IPS DF 6.9 (cell line): ENCODE results near the gene ACADS.
"Not testable (repeated sequence)": the region's sequence is repeated elsewhere in the genome, so short reads cannot be mapped to it uniquely, and the experiment has no call there.

Experiments used
- DNase-seq: peaks from one replicate; pipeline ENCODE4 v3.0.0-alpha.2; 2013; ENCODE audit warnings: low read depth, low spot score
- H3K27ac ChIP-seq: one replicate; pipeline ENCODE4 v1.5.1; 2013; ENCODE audit warnings: low read length, control low read depth
- H3K27me3 ChIP-seq: 2 replicates; pipeline ENCODE4 v1.6.1; 2013; ENCODE audit warnings: mild to moderate bottlenecking, low read length; ENCODE audit not compliant: control insufficient read depth, insufficient read depth
- H3K36me3 ChIP-seq: 2 replicates; pipeline ENCODE4 v1.6.1; 2013; ENCODE audit warnings: low read length; ENCODE audit not compliant: control insufficient read depth, insufficient read depth
- H3K4me1 ChIP-seq: 2 replicates; pipeline ENCODE4 v1.6.1; 2013; ENCODE audit warnings: low read length; ENCODE audit not compliant: control insufficient read depth, insufficient read depth
- H3K4me3 ChIP-seq: 2 replicates; pipeline ENCODE4 v1.5.1; 2013; ENCODE audit warnings: mild to moderate bottlenecking, low read length
- H3K9me3 ChIP-seq: 2 replicates; pipeline ENCODE4 v1.6.1; 2013; ENCODE audit warnings: low read length, inconsistent platforms; ENCODE audit not compliant: control insufficient read depth, insufficient read depth
- WGBS: extraction: QIAGEN DNeasy Blood & Tissue Kit; methylation state at CpG from one replicate; pipeline ENCODE4 v1.1.7; 2013; ENCODE audit warnings: mixed read lengths, missing lambda C conversion rate; ENCODE audit not compliant: insufficient read length, insufficient coverage; 5-methylcytosine and 5-hydroxymethylcytosine counted together

ACADS gene

GRCh38 chr12:120725151-120725658, 421 bp upstream of the ACADS start:
- no CpG with 5 or more reads among the region's 14 CpGs for WGBS
- Histone ChIP-seq H3K4me1 (no peaks in the 10 kb centered on the region), H3K27ac (no peak overlapping the region), H3K36me3 (peaks cover 19% of the 10 kb centered on the region), H3K9me3 (no peaks in the 10 kb centered on the region), H3K27me3 (no peaks in the 10 kb centered on the region), H3K4me3 (peak overlapping the region; percentile 11; the same call in 1 of the 2 replicates)
- DNase-seq: no peak

- Histone ChIP-seq H3K9me3 (no peaks in the 10 kb centered on the region), H3K27ac (no peak overlapping the region), H3K4me3 (no peak overlapping the region)
These were observed 826 bp downstream of the ACADS start for GRCh38 chr12:120726510-120726793.

GRCh38 chr12:120726961-120727360, 1.3 kb downstream of the ACADS start:
- no peaks in the 10 kb centered on the region for H3K27me3 ChIP-seq
- no peak for DNase-seq
- no peaks in the 10 kb centered on the region for H3K9me3 ChIP-seq
- H3K36me3 ChIP-seq: peaks cover 7% of the 10 kb centered on the region
- WGBS: no CpG with 5 or more reads among the region's 9 CpGs
- no peak overlapping the region for H3K27ac ChIP-seq
- no peak overlapping the region for H3K4me3 ChIP-seq
- no peaks in the 10 kb centered on the region for H3K4me1 ChIP-seq

More at GRCh38 chr12:120726510-120726793, 826 bp downstream of the ACADS start:
- no peaks in the 10 kb centered on the region for H3K4me1 ChIP-seq
- no peak for DNase-seq
- WGBS: no CpG with 5 or more reads among the region's 9 CpGs
- H3K36me3 ChIP-seq: peaks cover 11% of the 10 kb centered on the region
- H3K27me3 ChIP-seq: no peaks in the 10 kb centered on the region

GRCh38 chr12:120732198-120732597, 6.6 kb downstream of the ACADS start:
- not testable (repeated sequence) for H3K27me3 ChIP-seq, H3K36me3 ChIP-seq, H3K4me1 ChIP-seq, H3K9me3 ChIP-seq, H3K4me3 ChIP-seq, H3K27ac ChIP-seq, DNase-seq
- no CpG with 5 or more reads among the region's 35 CpGs for WGBS

GRCh38 chr12:120733574-120733973, 7.9 kb downstream of the ACADS start:
- Histone ChIP-seq H3K36me3 (no peaks in the 10 kb centered on the region; the same call in 1 of the 2 replicates), H3K4me1 (no peaks in the 10 kb centered on the region; the same call in 1 of the 2 replicates), H3K9me3 (no peaks in the 10 kb centered on the region), H3K27me3 (no peaks in the 10 kb centered on the region), H3K27ac (no peak overlapping the region), H3K4me3 (no peak overlapping the region)
- no peak for DNase-seq
- no CpG with 5 or more reads among the region's 3 CpGs for WGBS

GRCh38 chr12:120734210-120734609, 8.6 kb downstream of the ACADS start:
- no peak overlapping the region for H3K27ac ChIP-seq
- no peaks in the 10 kb centered on the region; the same call in 1 of the 2 replicates for H3K4me1 ChIP-seq
- H3K9me3 ChIP-seq: no peaks in the 10 kb centered on the region
- DNase-seq: no peak
- no peaks in the 10 kb centered on the region for H3K27me3 ChIP-seq
- WGBS: no CpG with 5 or more reads among the region's 10 CpGs
- no peak overlapping the region for H3K4me3 ChIP-seq
- no peaks in the 10 kb centered on the region; the same call in 1 of the 2 replicates for H3K36me3 ChIP-seq

- Histone ChIP-seq H3K36me3 (no peaks in the 10 kb centered on the region; the same call in 1 of the 2 replicates), H3K4me3 (no peak overlapping the region), H3K27me3 (no peaks in the 10 kb centered on the region), H3K27ac (no peak overlapping the region), H3K4me1 (no peaks in the 10 kb centered on the region; the same call in 1 of the 2 replicates), H3K9me3 (no peaks in the 10 kb centered on the region)
- WGBS: no CpG with 5 or more reads among the region's 3 CpGs
- no peak for DNase-seq
These were observed 9.6 kb downstream of the ACADS start for GRCh38 chr12:120735181-120735580.

GRCh38 chr12:120736404-120737331, 11.0 kb downstream of the ACADS start:
- no peaks in the 10 kb centered on the region for H3K27me3 ChIP-seq
- H3K9me3 ChIP-seq: no peaks in the 10 kb centered on the region
- DNase-seq: no peak
- WGBS: no CpG with 5 or more reads among the region's 38 CpGs
- H3K36me3 ChIP-seq: no peaks in the 10 kb centered on the region; the same call in 1 of the 2 replicates
- no peak overlapping the region for H3K4me3 ChIP-seq
- no peak overlapping the region for H3K27ac ChIP-seq
- no peaks in the 10 kb centered on the region; the same call in 1 of the 2 replicates for H3K4me1 ChIP-seq

- Histone ChIP-seq H3K9me3 (no peaks in the 10 kb centered on the region), H3K36me3 (no peaks in the 10 kb centered on the region; the same call in 1 of the 2 replicates), H3K27me3 (no peaks in the 10 kb centered on the region), H3K4me3 (no peak overlapping the region), H3K27ac (no peak overlapping the region), H3K4me1 (no peaks in the 10 kb centered on the region; the same call in 1 of the 2 replicates)
- no CpG with 5 or more reads among the region's 25 CpGs for WGBS
- DNase-seq: no peak
These were observed 12.1 kb downstream of the ACADS start for GRCh38 chr12:120737557-120738251.

GRCh38 chr12:120738252-120739030, 12.8 kb downstream of the ACADS start:
- WGBS: no CpG with 5 or more reads among the region's 31 CpGs
- Histone ChIP-seq H3K4me3 (no peak overlapping the region), H3K4me1 (no peaks in the 10 kb centered on the region; the same call in 1 of the 2 replicates), H3K36me3 (no peaks in the 10 kb centered on the region; the same call in 1 of the 2 replicates), H3K27me3 (no peaks in the 10 kb centered on the region), H3K27ac (no peak overlapping the region), H3K9me3 (no peaks in the 10 kb centered on the region)
- no peak for DNase-seq
